Measurements from ENCODE around the gene IRF4. TPM values are rescaled to one million over a fixed set of nuclear protein-coding genes. Genes with fewer than 3 reads are reported as not detected.

Gene IRF4
- total and polyA plus RNA-seq, 3 donors from 2014 or later: 1.8 to 7.4 (median 3.7) TPM

DNA sequence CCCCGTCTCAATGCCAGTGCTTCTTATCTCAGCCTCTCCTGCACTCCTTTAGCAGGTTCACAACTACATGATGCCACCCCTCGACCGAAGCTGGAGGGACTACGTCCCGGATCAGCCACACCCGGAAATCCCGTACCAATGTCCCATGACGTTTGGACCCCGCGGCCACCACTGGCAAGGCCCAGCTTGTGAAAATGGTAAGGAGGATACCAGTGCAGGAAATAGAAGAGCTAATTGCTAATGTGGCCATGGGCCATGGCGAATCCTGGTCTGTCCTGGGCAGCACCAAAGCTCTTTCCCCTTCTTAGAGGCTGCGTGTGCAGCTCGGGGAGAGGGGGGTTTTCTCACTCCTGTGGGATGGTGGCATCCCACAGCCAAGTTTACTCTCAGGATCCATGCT, 5.5 kb downstream of the IRF4 start:
- Histone ChIP-seq H3K4me1 (peaks cover 3% of the 10 kb centered on the region), H3K27me3 (no peaks in the 10 kb centered on the region), H3K9me3 (no peaks in the 10 kb centered on the region), H3K36me3 (ENCODE audit: low read depth, missing control alignments) (no peaks in the 10 kb centered on the region), H3K4me3 (no peak overlapping the region), H3K27ac (no peak overlapping the region)
- TF ChIP-seq, protein P1, sequence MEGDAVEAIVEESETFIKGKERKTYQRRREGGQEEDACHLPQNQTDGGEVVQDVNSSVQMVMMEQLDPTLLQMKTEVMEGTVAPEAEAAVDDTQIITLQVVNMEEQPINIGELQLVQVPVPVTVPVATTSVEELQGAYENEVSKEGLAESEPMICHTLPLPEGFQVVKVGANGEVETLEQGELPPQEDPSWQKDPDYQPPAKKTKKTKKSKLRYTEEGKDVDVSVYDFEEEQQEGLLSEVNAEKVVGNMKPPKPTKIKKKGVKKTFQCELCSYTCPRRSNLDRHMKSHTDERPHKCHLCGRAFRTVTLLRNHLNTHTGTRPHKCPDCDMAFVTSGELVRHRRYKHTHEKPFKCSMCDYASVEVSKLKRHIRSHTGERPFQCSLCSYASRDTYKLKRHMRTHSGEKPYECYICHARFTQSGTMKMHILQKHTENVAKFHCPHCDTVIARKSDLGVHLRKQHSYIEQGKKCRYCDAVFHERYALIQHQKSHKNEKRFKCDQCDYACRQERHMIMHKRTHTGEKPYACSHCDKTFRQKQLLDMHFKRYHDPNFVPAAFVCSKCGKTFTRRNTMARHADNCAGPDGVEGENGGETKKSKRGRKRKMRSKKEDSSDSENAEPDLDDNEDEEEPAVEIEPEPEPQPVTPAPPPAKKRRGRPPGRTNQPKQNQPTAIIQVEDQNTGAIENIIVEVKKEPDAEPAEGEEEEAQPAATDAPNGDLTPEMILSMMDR (IDR thresholded peaks at IDR 0.05): no peak
- no peak for TF ChIP-seq POLR2A (IDR thresholded peaks at IDR 0.05)
- intact Hi-C loops (cut with DNase I; ENCODE audit: low total_unique reads): no loop called here
- WGBS, 2 donors: 85 to 86% methylated on average over 13 of the region's 13 CpGs
- no peak for DNase-seq

DNA sequence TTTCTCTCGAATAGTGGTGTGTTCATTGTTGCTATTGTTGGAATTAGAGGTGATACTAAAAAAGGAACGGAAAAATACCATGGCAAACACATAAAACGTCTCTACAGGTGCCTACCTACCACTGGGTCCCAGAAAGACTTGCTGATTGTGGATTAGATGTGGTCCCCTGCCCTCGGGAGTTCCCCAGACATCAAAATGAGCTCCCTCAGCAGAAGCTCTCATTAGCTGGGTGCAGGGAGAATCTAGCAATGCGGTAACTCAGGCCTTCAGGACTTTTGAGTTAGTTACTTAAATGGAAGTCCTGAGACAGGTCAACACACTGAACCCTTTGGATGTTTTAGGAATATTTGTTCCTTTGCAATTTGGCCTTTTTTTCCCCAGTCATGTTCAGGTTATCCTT, 6.1 kb downstream of the IRF4 start:
- Histone ChIP-seq H3K4me3 (no peak overlapping the region), H3K9me3 (no peaks in the 10 kb centered on the region), H3K36me3 (ENCODE audit: low read depth, missing control alignments) (no peaks in the 10 kb centered on the region), H3K27ac (no peak overlapping the region), H3K4me1 (peaks cover 3% of the 10 kb centered on the region), H3K27me3 (no peaks in the 10 kb centered on the region)
- intact Hi-C loops (cut with DNase I; ENCODE audit: low total_unique reads): no loop called here
- TF ChIP-seq POLR2A (IDR thresholded peaks at IDR 0.05): no peak
- TF ChIP-seq, protein P1 (IDR thresholded peaks at IDR 0.05): no peak
- no peak for DNase-seq
- WGBS, 2 donors: 82 to 90% methylated on average over 5 of the region's 5 CpGs

DNA sequence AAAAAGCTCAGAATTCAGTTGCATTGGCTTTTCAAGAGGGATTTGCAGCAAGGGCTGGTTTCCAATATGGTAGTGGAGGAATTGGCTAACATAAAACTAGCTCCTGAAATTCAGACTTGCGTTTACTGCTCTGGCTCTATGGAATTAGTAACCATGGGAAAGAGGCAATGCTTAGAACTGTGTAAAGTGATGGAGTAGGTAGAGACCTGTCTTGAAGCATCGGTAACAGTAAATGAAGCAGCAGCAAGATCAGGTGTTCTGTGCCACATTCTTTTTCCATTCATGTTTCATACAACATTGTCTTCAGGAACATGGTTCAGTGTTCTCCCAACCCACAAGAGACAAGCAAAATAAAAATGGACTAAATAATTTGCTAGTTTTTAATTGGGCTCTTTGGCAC, 6.5 kb downstream of the IRF4 start:
- DNase-seq: no peak
- Histone ChIP-seq H3K27me3 (no peaks in the 10 kb centered on the region), H3K4me3 (no peak overlapping the region), H3K27ac (no peak overlapping the region), H3K4me1 (peaks cover 3% of the 10 kb centered on the region), H3K36me3 (ENCODE audit: low read depth, missing control alignments) (no peaks in the 10 kb centered on the region), H3K9me3 (no peaks in the 10 kb centered on the region)
- 94% methylated on average over 2 of the region's 2 CpGs for WGBS, 2 donors
- intact Hi-C loops (cut with DNase I; ENCODE audit: low total_unique reads): no loop called here
- TF ChIP-seq, protein P1 (IDR thresholded peaks at IDR 0.05): no peak
- no peak for TF ChIP-seq POLR2A (IDR thresholded peaks at IDR 0.05)

DNA sequence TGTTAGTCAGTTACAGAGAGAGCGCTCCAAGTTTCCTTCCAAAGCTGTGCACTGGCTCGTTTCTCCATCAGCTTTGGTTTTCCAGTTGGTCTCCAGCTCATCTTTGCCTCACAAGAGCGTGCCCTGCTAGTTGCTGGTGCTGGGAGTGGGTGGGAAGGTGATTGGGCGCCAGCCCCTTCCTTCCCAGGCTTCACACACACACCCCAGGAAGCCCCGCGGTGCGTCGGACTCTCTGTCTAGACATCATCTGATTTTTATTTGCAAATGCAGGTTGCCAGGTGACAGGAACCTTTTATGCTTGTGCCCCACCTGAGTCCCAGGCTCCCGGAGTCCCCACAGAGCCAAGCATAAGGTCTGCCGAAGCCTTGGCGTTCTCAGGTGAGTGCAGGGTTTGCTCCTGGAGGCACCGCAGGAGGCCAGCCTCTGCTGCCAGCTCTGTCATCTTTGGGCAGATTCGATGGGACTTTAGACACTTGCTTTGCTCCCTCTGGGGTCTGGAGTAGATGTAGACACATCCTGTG, 7.1 kb downstream of the IRF4 start:
- no peak for DNase-seq
- no peak for TF ChIP-seq POLR2A (IDR thresholded peaks at IDR 0.05)
- TF ChIP-seq, protein P1 (IDR thresholded peaks at IDR 0.05): no peak
- H3K4me3 ChIP-seq: no peak overlapping the region
- 79 to 93% methylated on average over 8 to 13 of the region's 13 CpGs for WGBS, 2 donors
- intact Hi-C loops (cut with DNase I; ENCODE audit: low total_unique reads): no loop called here
- H3K4me1 ChIP-seq: peaks cover 3% of the 10 kb centered on the region
- H3K36me3 ChIP-seq (ENCODE audit: low read depth, missing control alignments): no peaks in the 10 kb centered on the region
- no peaks in the 10 kb centered on the region for H3K27me3 ChIP-seq
- H3K9me3 ChIP-seq: no peaks in the 10 kb centered on the region
- H3K27ac ChIP-seq: no peak overlapping the region

DNA sequence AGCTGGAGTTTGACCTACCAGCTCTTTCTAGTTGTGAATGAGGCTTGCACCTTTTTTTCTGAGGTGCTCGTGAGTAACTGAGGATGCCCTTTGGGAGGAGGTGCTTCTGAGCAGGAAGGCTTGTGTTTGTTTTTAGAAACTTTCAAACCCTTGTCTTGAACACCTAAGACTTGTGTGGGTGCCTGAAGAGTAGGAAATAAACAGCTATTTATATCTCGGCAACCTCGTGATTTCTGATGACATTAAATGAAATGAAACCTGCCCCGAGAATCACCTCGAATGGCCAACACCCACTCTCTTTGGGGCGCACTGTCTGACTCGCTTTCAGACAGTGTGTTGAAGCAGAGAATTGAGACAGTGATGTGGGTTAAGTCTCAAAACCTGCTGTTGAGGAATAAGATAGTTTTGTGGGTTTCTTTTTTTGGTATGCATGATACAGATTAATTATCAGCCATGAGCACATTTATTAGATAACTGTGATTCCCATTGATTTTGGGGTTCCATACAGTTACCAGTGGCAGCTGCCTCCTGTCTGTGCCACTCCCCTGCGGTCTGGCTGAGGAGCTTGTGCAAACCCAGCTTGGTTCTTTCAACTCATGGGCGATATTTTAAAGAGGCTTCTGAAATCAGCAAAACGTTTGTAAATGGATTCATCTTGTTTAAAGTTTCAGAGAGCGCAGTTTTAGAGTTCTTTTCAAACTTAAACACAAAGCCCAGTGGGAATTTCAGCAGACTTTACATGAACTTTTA, 8.4 kb downstream of the IRF4 start:
- Histone ChIP-seq H3K27me3 (no peaks in the 10 kb centered on the region), H3K9me3 (no peaks in the 10 kb centered on the region), H3K4me1 (peaks cover 3% of the 10 kb centered on the region), H3K27ac (no peak overlapping the region), H3K36me3 (ENCODE audit: low read depth, missing control alignments) (no peaks in the 10 kb centered on the region), H3K4me3 (no peak overlapping the region)
- no peak for DNase-seq
- WGBS, 2 donors: 80 to 86% methylated on average over 11 of the region's 11 CpGs
- intact Hi-C loops (cut with DNase I; ENCODE audit: low total_unique reads): no loop called here
- TF ChIP-seq, protein P1 (IDR thresholded peaks at IDR 0.05): no peak
- TF ChIP-seq POLR2A (IDR thresholded peaks at IDR 0.05): no peak

All from testis (tissue), 3 donors.